ENCODE data around the gene TRAM2.

TRAM2 gene

DNA sequence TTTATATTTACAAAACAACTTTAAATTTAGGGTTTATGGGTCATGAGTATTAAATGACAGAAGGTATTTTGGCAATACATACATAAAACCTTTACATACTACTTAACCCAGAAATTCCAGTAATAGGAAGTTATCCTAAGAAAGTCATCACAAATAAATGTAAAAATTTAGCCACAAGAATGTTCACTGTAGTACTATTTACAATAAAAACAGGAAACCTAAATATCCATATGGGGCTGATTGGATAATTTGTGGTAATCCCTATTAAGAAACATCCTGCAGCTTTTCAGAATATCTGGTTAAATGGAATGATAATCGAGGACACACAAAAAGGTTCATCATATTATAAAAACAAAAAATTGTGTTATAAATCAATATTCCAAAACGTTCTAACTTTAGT is 44.4 kb downstream of the TRAM2 start:
- no peak for TF ChIP-seq TEAD4 (IDR thresholded peaks at IDR 0.05)
- TF ChIP-seq EP300 (IDR thresholded peaks at IDR 0.05; ENCODE audit: borderline replicate concordance), result no peak
- no peak for TF ChIP-seq FOXM1 (IDR thresholded peaks at IDR 0.05; ENCODE audit: borderline replicate concordance, low read depth)
- TF ChIP-seq NFIC (IDR thresholded peaks at IDR 0.05), result no peak
- no peak for TF ChIP-seq RAD21 (IDR thresholded peaks at IDR 0.05; ENCODE audit: low read depth)
- no peak for TF ChIP-seq USF1 (IDR thresholded peaks at IDR 0.05)
- no peak for TF ChIP-seq YY1 (IDR thresholded peaks at IDR 0.05; ENCODE audit: low read depth)

GRCh38 chr6:52531834-52532233 is 45.0 kb downstream of the TRAM2 start:
- TF ChIP-seq NFIC (IDR thresholded peaks at IDR 0.05) (no peak), CEBPB (IDR thresholded peaks at IDR 0.05) (no peak), TAF1 (IDR thresholded peaks at IDR 0.05; ENCODE audit: low read depth) (no peak), TEAD4 (IDR thresholded peaks at IDR 0.05) (no peak), TCF12 (IDR thresholded peaks at IDR 0.05; ENCODE audit: low read depth) (no peak), EGR1 (IDR thresholded peaks at IDR 0.05) (no peak), FOXM1 (IDR thresholded peaks at IDR 0.05; ENCODE audit: borderline replicate concordance, low read depth) (no peak), MAX (IDR thresholded peaks at IDR 0.05) (no peak), USF1 (IDR thresholded peaks at IDR 0.05) (no peak), ZBTB7A (IDR thresholded peaks at IDR 0.05; ENCODE audit: low read depth) (no peak), REST (IDR thresholded peaks at IDR 0.05; ENCODE audit: low read depth) (no peak), YY1 (IDR thresholded peaks at IDR 0.05; ENCODE audit: low read depth) (no peak), RAD21 (IDR thresholded peaks at IDR 0.05; ENCODE audit: low read depth) (no peak), EP300 (IDR thresholded peaks at IDR 0.05; ENCODE audit: borderline replicate concordance) (no peak)

DNA sequence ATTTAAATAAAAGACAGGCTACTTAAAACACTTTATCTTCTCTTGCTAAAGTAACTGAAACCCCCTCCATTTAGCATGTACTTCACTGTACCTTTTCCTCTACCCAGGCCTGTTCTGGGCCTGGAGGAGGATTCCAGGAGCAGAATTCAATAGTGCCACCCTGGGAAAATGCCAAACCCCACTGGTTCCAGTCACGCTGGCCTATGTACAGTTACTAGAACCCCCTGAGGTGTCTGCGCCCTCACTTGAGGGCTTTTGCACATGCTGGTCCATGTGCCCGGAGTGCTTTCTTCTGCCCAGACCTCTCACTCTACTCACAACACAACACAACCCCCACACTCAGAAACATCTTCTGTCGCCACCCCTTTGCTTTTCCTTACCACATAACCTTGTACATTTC is 45.5 kb downstream of the TRAM2 start:
- TF ChIP-seq CREB1 (IDR thresholded peaks at IDR 0.05; ENCODE audit: low read depth), result no peak
- TF ChIP-seq TEAD4 (IDR thresholded peaks at IDR 0.05), result no peak
- no peak for TF ChIP-seq YY1 (IDR thresholded peaks at IDR 0.05; ENCODE audit: low read depth)
- TF ChIP-seq MAX (IDR thresholded peaks at IDR 0.05), result no peak
- no peak for TF ChIP-seq FOXM1 (IDR thresholded peaks at IDR 0.05; ENCODE audit: borderline replicate concordance, low read depth)
- TF ChIP-seq NFIC (IDR thresholded peaks at IDR 0.05), result no peak
- TF ChIP-seq TCF12 (IDR thresholded peaks at IDR 0.05; ENCODE audit: low read depth), result no peak
- TF ChIP-seq RAD21 (IDR thresholded peaks at IDR 0.05; ENCODE audit: low read depth), result no peak
- no peak for TF ChIP-seq EP300 (IDR thresholded peaks at IDR 0.05; ENCODE audit: borderline replicate concordance)
- TF ChIP-seq ZBTB7A (IDR thresholded peaks at IDR 0.05; ENCODE audit: low read depth), result no peak
- TF ChIP-seq CEBPB (IDR thresholded peaks at IDR 0.05), result no peak
- no peak for TF ChIP-seq EGR1 (IDR thresholded peaks at IDR 0.05)
- no peak for TF ChIP-seq TAF1 (IDR thresholded peaks at IDR 0.05; ENCODE audit: low read depth)
- TF ChIP-seq REST (IDR thresholded peaks at IDR 0.05; ENCODE audit: low read depth), result no peak
- no peak for TF ChIP-seq USF1 (IDR thresholded peaks at IDR 0.05)

DNA sequence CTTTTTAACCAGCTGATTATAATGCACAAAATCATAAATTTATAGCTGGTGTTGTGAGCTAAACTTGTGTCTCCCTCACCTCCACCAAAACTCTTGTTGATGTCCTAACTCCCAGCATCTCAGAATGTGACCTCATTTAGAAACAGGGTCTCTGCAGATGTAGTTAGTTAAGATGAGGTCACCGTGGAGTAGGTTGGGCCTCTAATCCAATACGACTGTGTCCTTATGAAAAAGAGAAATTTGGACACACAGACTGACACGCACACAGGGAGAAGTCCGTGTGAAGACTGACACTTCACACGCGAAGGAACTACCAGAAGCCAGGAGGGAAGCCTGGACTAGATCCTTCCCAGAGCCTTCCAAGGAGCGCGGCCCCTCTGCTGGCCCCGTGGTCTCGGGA is 46.5 kb downstream of the TRAM2 start:
- TF ChIP-seq NFIC (IDR thresholded peaks at IDR 0.05) (no peak), REST (IDR thresholded peaks at IDR 0.05; ENCODE audit: low read depth) (no peak), EGR1 (IDR thresholded peaks at IDR 0.05) (no peak), FOXM1 (IDR thresholded peaks at IDR 0.05; ENCODE audit: borderline replicate concordance, low read depth) (no peak), YY1 (IDR thresholded peaks at IDR 0.05; ENCODE audit: low read depth) (no peak), RAD21 (IDR thresholded peaks at IDR 0.05; ENCODE audit: low read depth) (no peak), TAF1 (IDR thresholded peaks at IDR 0.05; ENCODE audit: low read depth) (no peak), TEAD4 (IDR thresholded peaks at IDR 0.05) (no peak), USF1 (IDR thresholded peaks at IDR 0.05) (no peak), ZBTB7A (IDR thresholded peaks at IDR 0.05; ENCODE audit: low read depth) (no peak), EP300 (IDR thresholded peaks at IDR 0.05; ENCODE audit: borderline replicate concordance) (no peak), TCF12 (IDR thresholded peaks at IDR 0.05; ENCODE audit: low read depth) (no peak), CREB1 (IDR thresholded peaks at IDR 0.05; ENCODE audit: low read depth) (no peak), CEBPB (IDR thresholded peaks at IDR 0.05) (no peak), MAX (IDR thresholded peaks at IDR 0.05) (no peak)

Measured in Ishikawa (cell line).